Skin of body (tissue), 2 donors: ENCODE results near the gene PGGHG. TPM values are rescaled to one million over a fixed set of nuclear protein-coding genes. Genes with fewer than 3 reads are reported as not detected.

ENCODE experiments used
- DNase-seq: peaks from one replicate; lab custom pipeline; 2025; lab: John Stamatoyannopoulos, UW
- total RNA-seq: library from RNA; depleted of rRNA; stranded (reverse); fragments of >200 nt; gene quantifications from one replicate; pipeline ENCODE4 v1.2.3, GENCODE V29; 2014

The PGGHG gene
- total RNA-seq, 1 donor from 2014 or later = 9.0 TPM

GRCh38 chr11:269146-269890 is 19.6 kb upstream of the PGGHG start:
- peak; percentile 15 for DNase-seq

GRCh38 chr11:270451-271318 is 18.2 kb upstream of the PGGHG start:
- no peak for DNase-seq

GRCh38 chr11:271319-271715 is 17.6 kb upstream of the PGGHG start:
- no peak for DNase-seq

GRCh38 chr11:272195-272930 is 16.6 kb upstream of the PGGHG start:
- no peak for DNase-seq

GRCh38 chr11:272931-273198 is 16.1 kb upstream of the PGGHG start:
- DNase-seq = no peak

GRCh38 chr11:276219-276618 is 12.7 kb upstream of the PGGHG start:
- DNase-seq = no peak

- no peak for DNase-seq
Measured at GRCh38 chr11:278001-278951, 10.7 kb upstream of the PGGHG start, which contains the start of gene NLRP6. NLRP6 (plus strand) TSS chr11:278407; CDS start chr11:278570, 163 bp downstream.

- DNase-seq = no peak
Measured at GRCh38 chr11:279040-279965, 9.6 kb upstream of the PGGHG start.

- DNase-seq = no peak
Measured at GRCh38 chr11:279966-280705, 8.8 kb upstream of the PGGHG start.

GRCh38 chr11:280706-281485 is 8.0 kb upstream of the PGGHG start:
- no peak for DNase-seq

GRCh38 chr11:281486-282161 is 7.3 kb upstream of the PGGHG start:
- DNase-seq = no peak

GRCh38 chr11:282171-282570 is 6.8 kb upstream of the PGGHG start:
- DNase-seq = no peak

- DNase-seq = no peak
Measured at GRCh38 chr11:282630-283360, 6.1 kb upstream of the PGGHG start.

GRCh38 chr11:283405-284104 is 5.4 kb upstream of the PGGHG start:
- no peak for DNase-seq

- no peak for DNase-seq
Measured at GRCh38 chr11:284105-285020, 4.6 kb upstream of the PGGHG start.
